Stimulated activated memory B cell treated with anti-CD40 and anti-IgM and Interleukin-4, amounts not matched to agents 10 μg/mL and 1 μg/mL and 100 μg/mL, for 72 hours (primary cell): ENCODE results near the gene ADPGK.
"Not testable (repeated sequence)": the region's sequence is repeated elsewhere in the genome, so short reads cannot be mapped to it uniquely, and the experiment has no call there.

Experiments used
- ATAC-seq: fragments of 150-1000 bp; cut with Tn5 transposase; 2 replicates; pipeline ENCODE4 v1.10.0; 2021
- H3K27ac Mint-ChIP-seq: one replicate; pipeline ENCODE4 v1.8.0; 2022; ENCODE audit warnings: mild to moderate bottlenecking, mixed read lengths
- H3K27me3 Mint-ChIP-seq: one replicate; pipeline ENCODE4 v1.8.0; 2022; ENCODE audit warnings: mixed read lengths
- H3K36me3 Mint-ChIP-seq: one replicate; pipeline ENCODE4 v1.8.0; 2022; ENCODE audit warnings: mixed read lengths
- H3K4me1 Mint-ChIP-seq: one replicate; pipeline ENCODE4 v1.8.0; 2022; ENCODE audit warnings: mixed read lengths
- H3K4me3 Mint-ChIP-seq: one replicate; pipeline ENCODE4 v1.8.0; 2022; ENCODE audit warnings: mild to moderate bottlenecking, moderate library complexity, mixed read lengths
- H3K9me3 Mint-ChIP-seq: one replicate; pipeline ENCODE4 v1.8.0; 2022; ENCODE audit warnings: mixed read lengths

The ADPGK gene

GRCh38 chr15:72737061-72737460, 46.5 kb downstream of the ADPGK start:
- no peak for ATAC-seq
- Mint-ChIP-seq H3K4me1 (peaks cover 43% of the 10 kb centered on the region), H3K4me3 (no peak overlapping the region), H3K9me3 (no peaks in the 10 kb centered on the region), H3K27ac (no peak overlapping the region), H3K27me3 (no peaks in the 10 kb centered on the region), H3K36me3 (peaks cover 68% of the 10 kb centered on the region)

- peaks cover 24% of the 10 kb centered on the region for H3K4me1 Mint-ChIP-seq
- no peaks in the 10 kb centered on the region for H3K27me3 Mint-ChIP-seq
- H3K27ac Mint-ChIP-seq: no peak overlapping the region
- H3K4me3 Mint-ChIP-seq: no peak overlapping the region
- peaks cover 59% of the 10 kb centered on the region for H3K36me3 Mint-ChIP-seq
- no peaks in the 10 kb centered on the region for H3K9me3 Mint-ChIP-seq
- no peak for ATAC-seq
Observed at GRCh38 chr15:72735111-72735510, 48.4 kb downstream of the ADPGK start.

GRCh38 chr15:72733941-72734738, 49.4 kb downstream of the ADPGK start:
- Mint-ChIP-seq H3K4me3 (no peak overlapping the region), H3K36me3 (peaks cover 50% of the 10 kb centered on the region), H3K4me1 (peaks cover 14% of the 10 kb centered on the region), H3K27ac (no peak overlapping the region), H3K27me3 (no peaks in the 10 kb centered on the region), H3K9me3 (no peaks in the 10 kb centered on the region)
- no peak for ATAC-seq

GRCh38 chr15:72732516-72732915, 51.0 kb downstream of the ADPGK start:
- no peak for ATAC-seq
- Mint-ChIP-seq H3K27ac (no peak overlapping the region), H3K4me3 (no peak overlapping the region), H3K4me1 (peaks cover 7% of the 10 kb centered on the region), H3K27me3 (no peaks in the 10 kb centered on the region), H3K36me3 (peaks cover 41% of the 10 kb centered on the region), H3K9me3 (no peaks in the 10 kb centered on the region)

GRCh38 chr15:72732086-72732485, 51.5 kb downstream of the ADPGK start:
- Mint-ChIP-seq H3K36me3 (peaks cover 37% of the 10 kb centered on the region), H3K4me3 (no peak overlapping the region), H3K27me3 (no peaks in the 10 kb centered on the region), H3K9me3 (no peaks in the 10 kb centered on the region), H3K27ac (no peak overlapping the region), H3K4me1 (peaks cover 7% of the 10 kb centered on the region)
- ATAC-seq: no peak

GRCh38 chr15:72728821-72729220, 54.7 kb downstream of the ADPGK start:
- no peak overlapping the region for H3K27ac Mint-ChIP-seq
- no peak for ATAC-seq
- H3K4me1 Mint-ChIP-seq: no peaks in the 10 kb centered on the region
- no peaks in the 10 kb centered on the region for H3K27me3 Mint-ChIP-seq
- peaks cover 26% of the 10 kb centered on the region for H3K36me3 Mint-ChIP-seq
- H3K4me3 Mint-ChIP-seq: no peak overlapping the region
- no peaks in the 10 kb centered on the region for H3K9me3 Mint-ChIP-seq

GRCh38 chr15:72728249-72728648, 55.3 kb downstream of the ADPGK start:
- peaks cover 23% of the 10 kb centered on the region for H3K36me3 Mint-ChIP-seq
- H3K9me3 Mint-ChIP-seq, ATAC-seq, H3K27me3 Mint-ChIP-seq, H3K27ac Mint-ChIP-seq, H3K4me3 Mint-ChIP-seq, H3K4me1 Mint-ChIP-seq: not testable (repeated sequence)

- no peak for ATAC-seq
- H3K4me1 Mint-ChIP-seq: no peaks in the 10 kb centered on the region
- no peak overlapping the region for H3K4me3 Mint-ChIP-seq
- H3K9me3 Mint-ChIP-seq: no peaks in the 10 kb centered on the region
- no peaks in the 10 kb centered on the region for H3K27me3 Mint-ChIP-seq
- H3K27ac Mint-ChIP-seq: no peak overlapping the region
- H3K36me3 Mint-ChIP-seq: peaks cover 13% of the 10 kb centered on the region
Observed at GRCh38 chr15:72727154-72727553, 56.4 kb downstream of the ADPGK start.

- H3K4me3 Mint-ChIP-seq, H3K36me3 Mint-ChIP-seq, H3K27me3 Mint-ChIP-seq, H3K4me1 Mint-ChIP-seq, H3K9me3 Mint-ChIP-seq, H3K27ac Mint-ChIP-seq, ATAC-seq: not testable (repeated sequence)
Observed at GRCh38 chr15:72725851-72726250, 57.7 kb downstream of the ADPGK start.

GRCh38 chr15:72725446-72725845, 58.1 kb downstream of the ADPGK start:
- Mint-ChIP-seq H3K9me3 (no peaks in the 10 kb centered on the region), H3K4me3 (no peak overlapping the region), H3K27me3 (no peaks in the 10 kb centered on the region), H3K36me3 (peaks cover 6% of the 10 kb centered on the region), H3K27ac (no peak overlapping the region), H3K4me1 (no peaks in the 10 kb centered on the region)
- no peak for ATAC-seq

GRCh38 chr15:72724028-72724427, 59.5 kb downstream of the ADPGK start:
- Mint-ChIP-seq H3K4me3 (no peak overlapping the region), H3K9me3 (no peaks in the 10 kb centered on the region), H3K36me3 (peaks cover 10% of the 10 kb centered on the region), H3K27ac (no peak overlapping the region), H3K27me3 (no peaks in the 10 kb centered on the region), H3K4me1 (no peaks in the 10 kb centered on the region)
- no peak for ATAC-seq

- ATAC-seq: no peak
- H3K4me1 Mint-ChIP-seq: no peaks in the 10 kb centered on the region
- no peak overlapping the region for H3K27ac Mint-ChIP-seq
- H3K9me3 Mint-ChIP-seq: no peaks in the 10 kb centered on the region
- no peak overlapping the region for H3K4me3 Mint-ChIP-seq
- peaks cover 27% of the 10 kb centered on the region for H3K36me3 Mint-ChIP-seq
- H3K27me3 Mint-ChIP-seq: no peaks in the 10 kb centered on the region
Observed at GRCh38 chr15:72722071-72722696, 61.4 kb downstream of the ADPGK start.

GRCh38 chr15:72708551-72709303, 74.8 kb downstream of the ADPGK start:
- not testable (repeated sequence) for H3K4me1 Mint-ChIP-seq, ATAC-seq, H3K27me3 Mint-ChIP-seq, H3K4me3 Mint-ChIP-seq, H3K9me3 Mint-ChIP-seq, H3K27ac Mint-ChIP-seq
- peaks cover 20% of the 10 kb centered on the region for H3K36me3 Mint-ChIP-seq

GRCh38 chr15:72706266-72706665, 77.3 kb downstream of the ADPGK start:
- H3K9me3 Mint-ChIP-seq: no peaks in the 10 kb centered on the region
- H3K36me3 Mint-ChIP-seq: peaks cover 14% of the 10 kb centered on the region

More at GRCh38 chr15:72706266-72706665, 77.3 kb downstream of the ADPGK start:
- H3K4me3 Mint-ChIP-seq: no peak overlapping the region
- H3K27me3 Mint-ChIP-seq: no peaks in the 10 kb centered on the region
- ATAC-seq: no peak
- H3K4me1 Mint-ChIP-seq: no peaks in the 10 kb centered on the region
- H3K27ac Mint-ChIP-seq: no peak overlapping the region
